Measurements from ENCODE around the gene PFKFB4.

DNA sequence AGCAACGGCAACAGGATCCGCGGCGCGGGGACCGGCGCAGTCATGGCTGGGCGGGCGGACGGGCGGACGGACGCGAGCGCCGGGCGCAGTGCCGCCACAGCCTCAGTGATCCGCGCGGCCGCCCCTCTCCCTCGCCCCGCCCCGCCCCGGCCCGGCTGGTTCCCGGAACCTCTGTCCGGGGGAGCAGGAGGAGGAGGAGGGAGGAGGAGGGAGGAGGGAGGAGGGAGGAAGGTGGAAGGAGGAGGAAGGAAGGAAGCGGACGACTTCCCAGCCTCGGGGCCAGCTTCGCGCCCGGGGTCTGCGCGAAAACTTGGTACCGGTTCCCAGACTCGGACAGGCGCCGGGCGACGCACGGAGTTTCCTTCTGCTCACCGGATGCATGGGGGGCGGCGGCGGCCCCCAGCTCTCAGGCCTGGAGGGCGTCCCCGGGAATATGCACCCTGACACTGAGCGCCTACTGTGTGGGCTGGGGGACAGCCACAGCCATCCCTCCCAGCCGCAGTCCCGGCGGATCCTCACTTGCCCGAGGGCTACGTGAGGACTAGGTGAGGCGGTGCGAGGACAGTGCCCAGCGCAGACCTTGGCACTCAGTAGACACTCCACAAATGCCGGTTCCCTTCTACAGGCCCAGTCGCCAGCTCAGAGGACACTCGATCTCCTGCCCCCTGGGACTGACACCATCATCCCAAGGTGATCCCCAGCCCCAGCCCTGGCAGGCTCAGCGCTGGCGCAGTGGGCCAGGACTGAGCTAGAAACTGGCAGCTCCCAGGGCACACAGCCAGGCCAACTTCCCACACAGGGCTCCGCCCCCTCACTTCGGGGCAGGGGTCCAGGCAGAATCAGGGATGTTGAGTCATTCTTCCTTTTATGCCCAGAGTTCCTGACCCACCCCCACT is 52.3 kb downstream of the PFKFB4 start, which contains the start of gene SHISA5:
- TF ChIP-seq TAF1 (IDR thresholded peaks at IDR 0.05; ENCODE audit: borderline replicate concordance, insufficient read depth, low read length) (no peak), POLR2AphosphoS5 (IDR thresholded peaks at IDR 0.05; ENCODE audit: low read depth, low read length) (no peak), FOXP2 (optimal IDR thresholded peaks at IDR 0.05; ENCODE audit: borderline replicate concordance, extremely low read depth, extremely low read length, insufficient read depth) (peak; percentile 35), SIN3A (IDR thresholded peaks at IDR 0.05; ENCODE audit: borderline replicate concordance, insufficient read depth, low read length) (no peak)
- TF ChIP-seq, protein P1, sequence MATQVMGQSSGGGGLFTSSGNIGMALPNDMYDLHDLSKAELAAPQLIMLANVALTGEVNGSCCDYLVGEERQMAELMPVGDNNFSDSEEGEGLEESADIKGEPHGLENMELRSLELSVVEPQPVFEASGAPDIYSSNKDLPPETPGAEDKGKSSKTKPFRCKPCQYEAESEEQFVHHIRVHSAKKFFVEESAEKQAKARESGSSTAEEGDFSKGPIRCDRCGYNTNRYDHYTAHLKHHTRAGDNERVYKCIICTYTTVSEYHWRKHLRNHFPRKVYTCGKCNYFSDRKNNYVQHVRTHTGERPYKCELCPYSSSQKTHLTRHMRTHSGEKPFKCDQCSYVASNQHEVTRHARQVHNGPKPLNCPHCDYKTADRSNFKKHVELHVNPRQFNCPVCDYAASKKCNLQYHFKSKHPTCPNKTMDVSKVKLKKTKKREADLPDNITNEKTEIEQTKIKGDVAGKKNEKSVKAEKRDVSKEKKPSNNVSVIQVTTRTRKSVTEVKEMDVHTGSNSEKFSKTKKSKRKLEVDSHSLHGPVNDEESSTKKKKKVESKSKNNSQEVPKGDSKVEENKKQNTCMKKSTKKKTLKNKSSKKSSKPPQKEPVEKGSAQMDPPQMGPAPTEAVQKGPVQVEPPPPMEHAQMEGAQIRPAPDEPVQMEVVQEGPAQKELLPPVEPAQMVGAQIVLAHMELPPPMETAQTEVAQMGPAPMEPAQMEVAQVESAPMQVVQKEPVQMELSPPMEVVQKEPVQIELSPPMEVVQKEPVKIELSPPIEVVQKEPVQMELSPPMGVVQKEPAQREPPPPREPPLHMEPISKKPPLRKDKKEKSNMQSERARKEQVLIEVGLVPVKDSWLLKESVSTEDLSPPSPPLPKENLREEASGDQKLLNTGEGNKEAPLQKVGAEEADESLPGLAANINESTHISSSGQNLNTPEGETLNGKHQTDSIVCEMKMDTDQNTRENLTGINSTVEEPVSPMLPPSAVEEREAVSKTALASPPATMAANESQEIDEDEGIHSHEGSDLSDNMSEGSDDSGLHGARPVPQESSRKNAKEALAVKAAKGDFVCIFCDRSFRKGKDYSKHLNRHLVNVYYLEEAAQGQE (IDR thresholded peaks at IDR 0.05; ENCODE audit: insufficient read depth in 1 of 2, low read depth in 2 of 2, low read length in 2 of 2) = no peak
